Subcutaneous adipose tissue (tissue), 4 donors: ENCODE measurements around the gene GALR3. TPM values are rescaled to one million over a fixed set of nuclear protein-coding genes. Genes with fewer than 3 reads are reported as not detected.

Source experiments
- CTCF ChIP-seq: fragments of 450-650 bp; IDR thresholded peaks from one replicate; pipeline ENCODE4 v1.5.1; 2016; ENCODE audit warnings: low read depth, mild to moderate bottlenecking, control low read depth, antibody characterized with exemption, moderate library complexity
- total RNA-seq, 4 donors: library from RNA; depleted of rRNA; stranded (reverse); fragments of >200 nt; gene quantifications; one replicate each; pipeline ENCODE4 v1.1.0, GENCODE V29; 2016

Gene GALR3
- total RNA-seq, 4 donors from 2014 or later = not detected

GRCh38 chr22:37832022-37832857, 9.1 kb downstream of the GALR3 start:
- no peak for TF ChIP-seq CTCF

GRCh38 chr22:37842015-37842793, 19.0 kb downstream of the GALR3 start:
- no peak for TF ChIP-seq CTCF

DNA sequence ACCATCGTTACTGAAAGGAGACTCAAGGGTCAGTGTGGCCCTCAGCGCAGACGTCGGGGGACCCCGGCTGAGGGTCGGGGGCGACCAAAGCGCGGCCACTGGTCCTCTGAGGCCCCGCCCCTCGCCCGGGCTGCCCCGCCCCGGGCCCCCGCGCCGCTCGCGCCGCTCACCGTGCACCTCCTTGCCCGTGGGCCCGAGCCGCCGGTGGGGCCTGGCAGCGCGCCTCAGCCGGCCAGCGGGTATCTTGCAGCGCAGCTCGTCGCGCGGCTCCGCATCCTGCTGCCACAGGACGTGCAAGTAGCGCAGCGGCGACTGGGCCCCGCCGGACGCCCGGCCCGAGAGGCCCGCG, 20.5 kb downstream of the GALR3 start:
- no peak for TF ChIP-seq CTCF

DNA sequence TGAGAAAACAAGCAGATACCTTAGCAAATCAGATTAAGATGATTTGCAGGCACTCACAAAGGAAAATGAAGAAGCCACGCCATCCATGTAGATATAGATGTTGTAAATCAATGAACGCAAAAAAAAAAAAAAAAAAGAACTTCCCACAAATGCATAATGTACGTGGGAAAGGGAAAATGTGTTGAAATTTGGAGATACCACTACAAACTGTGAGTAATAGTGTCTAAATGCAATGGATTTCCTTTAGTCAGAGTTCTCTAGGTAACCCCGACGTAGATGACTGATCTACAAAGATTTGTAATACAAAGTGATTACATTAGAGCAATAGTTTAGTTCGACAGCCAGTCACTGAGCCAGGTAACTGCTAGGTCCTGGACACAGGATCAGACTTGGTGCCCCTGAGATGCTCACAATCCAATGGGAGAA, 21.7 kb downstream of the GALR3 start:
- TF ChIP-seq CTCF = no peak

- no peak for TF ChIP-seq CTCF
Observed at GRCh38 chr22:37846433-37846832, 23.3 kb downstream of the GALR3 start.

DNA sequence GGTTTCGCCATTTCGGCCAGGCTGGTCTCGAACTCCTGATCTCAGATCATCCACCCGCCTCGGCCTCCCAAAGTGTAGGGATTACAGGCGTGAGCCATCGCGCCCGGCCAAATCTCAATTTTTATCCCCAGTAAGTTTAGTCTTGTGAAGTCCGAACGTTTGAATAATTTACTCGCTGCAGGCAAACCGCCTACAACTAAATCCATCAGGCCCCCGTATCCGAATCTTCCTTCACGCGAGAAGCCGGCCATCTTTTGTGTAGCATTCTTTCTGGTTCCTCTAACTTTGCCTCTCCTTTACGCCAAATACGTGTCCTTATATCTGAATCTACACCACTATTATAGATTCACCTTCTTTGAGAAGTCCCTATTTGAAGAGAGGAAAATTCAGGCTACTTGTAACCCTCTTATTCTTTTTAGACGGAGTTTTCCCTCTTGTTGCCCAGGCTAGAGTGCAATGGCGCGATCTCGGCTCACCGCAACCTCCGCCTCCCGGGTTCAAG, 25.5 kb downstream of the GALR3 start:
- no peak for TF ChIP-seq CTCF

- TF ChIP-seq CTCF = no peak
Observed at GRCh38 chr22:37849089-37849751, 26.0 kb downstream of the GALR3 start, which contains the start of gene EIF3L. EIF3L (plus strand) TSS chr22:37849419; CDS start chr22:37849450, 31 bp downstream.
